GM13977 (cell line): Measurements from ENCODE around the gene PI4KB.

ENCODE experiments used
- DNase-seq: peaks from one replicate; pipeline ENCODE4 v3.0.0; 2012; ENCODE audit warnings: low spot score
- CTCF ChIP-seq: IDR thresholded peaks from 2 replicates; pipeline ENCODE4 v1.5.1; 2012; ENCODE audit warnings: mild to moderate bottlenecking, control low read depth; ENCODE audit not compliant: insufficient read depth; ENCODE audit errors: extremely low read depth, missing control alignments
- in situ Hi-C: fragments of 300-500 bp; cut with MboI; formaldehyde crosslinking; loops from one replicate; pipeline ENCODE4 v1.12.0; 2022; ENCODE audit warnings: low sequenced_read_pairs, low pct_unique_long_range_greater_than_20kb, mixed read lengths, inconsistent platforms; ENCODE audit not compliant: unreplicated experiment

PI4KB gene

GRCh38 chr1:151369302-151369610 lies 42.0 kb upstream of the PI4KB start:
- DNase-seq, result no peak
- in situ Hi-C loops, result no loop called here
- no peak for TF ChIP-seq CTCF

- in situ Hi-C loops, result no loop called here
- no peak for DNase-seq
- TF ChIP-seq CTCF, result no peak
These were observed 41.4 kb upstream of the PI4KB start for GRCh38 chr1:151368393-151369301.

GRCh38 chr1:151367658-151368392 lies 40.6 kb upstream of the PI4KB start:
- in situ Hi-C loops, result no loop called here
- no peak for TF ChIP-seq CTCF
- no peak for DNase-seq

GRCh38 chr1:151364996-151365395 lies 37.8 kb upstream of the PI4KB start:
- no peak for TF ChIP-seq CTCF
- no peak for DNase-seq
- in situ Hi-C loops, result no loop called here

- DNase-seq, result no peak
- in situ Hi-C loops, result no loop called here
- no peak for TF ChIP-seq CTCF
These were observed 35.3 kb upstream of the PI4KB start for GRCh38 chr1:151362308-151363155.

- no peak for TF ChIP-seq CTCF
- no peak for DNase-seq
- in situ Hi-C loops, result no loop called here
These were observed 34.7 kb upstream of the PI4KB start for GRCh38 chr1:151361883-151362282.
